A549 (cell line): ENCODE data around the gene ILRUN.

Experiments used
- CEBPB ChIP-seq, 2 experiments: fragments of >200 bp in 1 of 2; sonication (Bioruptor Twin) in 1 of 2; formaldehyde crosslinking in 1 of 2; IDR thresholded peaks; 2 replicates each; pipeline ENCODE4 v1.6.1; 2012 to 2016
- CHD2 ChIP-seq: fragments of 150-350 bp; IDR thresholded peaks from 2 replicates; pipeline ENCODE4 v1.6.1; 2014; ENCODE audit warnings: low read length; ENCODE audit not compliant: partially characterized antibody
- ESRRA ChIP-seq: fragments of 150-350 bp; IDR thresholded peaks from 2 replicates; pipeline ENCODE4 v1.6.1; 2014; ENCODE audit warnings: mild to moderate bottlenecking, low read length, borderline replicate concordance
- NPAS2 ChIP-seq: fragments of 250-450 bp; sonication (Bioruptor Pico); IDR thresholded peaks from 2 replicates; pipeline ENCODE4 v1.8.0; 2022; ENCODE audit warnings: mild to moderate bottlenecking, moderate library complexity, borderline replicate concordance
- RAD21 ChIP-seq, 2 experiments: fragments of >200 bp in 1 of 2; sonication (Bioruptor Twin) in 1 of 2; formaldehyde crosslinking in 1 of 2; IDR thresholded peaks in 1 of 2; conservative IDR thresholded peaks in 1 of 2; 2 replicates in 1 of 2; 3 replicates in 1 of 2; pipeline ENCODE4 v1.6.1; 2012 to 2018; ENCODE audit warnings: inconsistent platforms in 1 of 2
- SREBF2 ChIP-seq: fragments of 450-650 bp; IDR thresholded peaks from 2 replicates; pipeline ENCODE4 v1.6.1; 2014; ENCODE audit warnings: mild to moderate bottlenecking, moderate library complexity
- TF ChIP-seq, protein P1 (sequence below): fragments of >200 bp; sonication (Bioruptor Twin); formaldehyde crosslinking; IDR thresholded peaks from 3 replicates; pipeline ENCODE4 v1.5.1; 2016
- TF ChIP-seq, protein P2 (sequence below): fragments of 150-350 bp; IDR thresholded peaks from 2 replicates; pipeline ENCODE4 v1.6.1; 2014; ENCODE audit warnings: low read depth, mild to moderate bottlenecking, low read length
- TF ChIP-seq, protein P3 (sequence below): fragments of 450-650 bp; IDR thresholded peaks from 2 replicates; pipeline ENCODE4 v1.6.1; 2014; ENCODE audit warnings: antibody characterized with exemption

DNA sequence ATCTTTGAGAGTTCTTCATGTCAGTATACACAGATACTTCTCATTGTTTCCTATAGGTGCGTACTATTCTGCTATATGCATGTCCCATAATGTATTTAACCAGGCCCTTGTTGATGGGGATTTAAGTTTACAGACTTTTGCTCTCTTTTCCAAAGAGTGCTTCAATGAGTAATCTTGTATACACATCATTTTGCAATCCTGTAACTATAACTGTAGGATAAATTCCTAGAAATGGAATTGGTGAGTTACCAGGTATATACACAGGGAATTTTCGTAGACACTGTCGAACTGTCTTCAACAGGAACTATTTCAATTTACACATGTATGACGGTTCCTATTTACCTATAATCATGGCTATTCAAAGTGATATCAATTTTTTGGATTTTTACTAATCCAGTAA, 45.5 kb upstream of the ILRUN start:
- TF ChIP-seq, protein P1, sequence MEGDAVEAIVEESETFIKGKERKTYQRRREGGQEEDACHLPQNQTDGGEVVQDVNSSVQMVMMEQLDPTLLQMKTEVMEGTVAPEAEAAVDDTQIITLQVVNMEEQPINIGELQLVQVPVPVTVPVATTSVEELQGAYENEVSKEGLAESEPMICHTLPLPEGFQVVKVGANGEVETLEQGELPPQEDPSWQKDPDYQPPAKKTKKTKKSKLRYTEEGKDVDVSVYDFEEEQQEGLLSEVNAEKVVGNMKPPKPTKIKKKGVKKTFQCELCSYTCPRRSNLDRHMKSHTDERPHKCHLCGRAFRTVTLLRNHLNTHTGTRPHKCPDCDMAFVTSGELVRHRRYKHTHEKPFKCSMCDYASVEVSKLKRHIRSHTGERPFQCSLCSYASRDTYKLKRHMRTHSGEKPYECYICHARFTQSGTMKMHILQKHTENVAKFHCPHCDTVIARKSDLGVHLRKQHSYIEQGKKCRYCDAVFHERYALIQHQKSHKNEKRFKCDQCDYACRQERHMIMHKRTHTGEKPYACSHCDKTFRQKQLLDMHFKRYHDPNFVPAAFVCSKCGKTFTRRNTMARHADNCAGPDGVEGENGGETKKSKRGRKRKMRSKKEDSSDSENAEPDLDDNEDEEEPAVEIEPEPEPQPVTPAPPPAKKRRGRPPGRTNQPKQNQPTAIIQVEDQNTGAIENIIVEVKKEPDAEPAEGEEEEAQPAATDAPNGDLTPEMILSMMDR = no peak
- TF ChIP-seq CEBPB (IDR thresholded peaks at IDR 0.05) (no peak), CHD2 (no peak), RAD21 (conservative IDR thresholded peaks at IDR 0.05 in 1 of 2, IDR thresholded peaks at IDR 0.05 in 1 of 2) (no peak), ESRRA (no peak), NPAS2 (CRISPR knock-in tag) (no peak), SREBF2 (no peak)
- TF ChIP-seq, protein P2, sequence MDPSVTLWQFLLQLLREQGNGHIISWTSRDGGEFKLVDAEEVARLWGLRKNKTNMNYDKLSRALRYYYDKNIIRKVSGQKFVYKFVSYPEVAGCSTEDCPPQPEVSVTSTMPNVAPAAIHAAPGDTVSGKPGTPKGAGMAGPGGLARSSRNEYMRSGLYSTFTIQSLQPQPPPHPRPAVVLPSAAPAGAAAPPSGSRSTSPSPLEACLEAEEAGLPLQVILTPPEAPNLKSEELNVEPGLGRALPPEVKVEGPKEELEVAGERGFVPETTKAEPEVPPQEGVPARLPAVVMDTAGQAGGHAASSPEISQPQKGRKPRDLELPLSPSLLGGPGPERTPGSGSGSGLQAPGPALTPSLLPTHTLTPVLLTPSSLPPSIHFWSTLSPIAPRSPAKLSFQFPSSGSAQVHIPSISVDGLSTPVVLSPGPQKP = no peak
- TF ChIP-seq, protein P3, sequence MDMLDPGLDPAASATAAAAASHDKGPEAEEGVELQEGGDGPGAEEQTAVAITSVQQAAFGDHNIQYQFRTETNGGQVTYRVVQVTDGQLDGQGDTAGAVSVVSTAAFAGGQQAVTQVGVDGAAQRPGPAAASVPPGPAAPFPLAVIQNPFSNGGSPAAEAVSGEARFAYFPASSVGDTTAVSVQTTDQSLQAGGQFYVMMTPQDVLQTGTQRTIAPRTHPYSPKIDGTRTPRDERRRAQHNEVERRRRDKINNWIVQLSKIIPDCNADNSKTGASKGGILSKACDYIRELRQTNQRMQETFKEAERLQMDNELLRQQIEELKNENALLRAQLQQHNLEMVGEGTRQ = no peak
